ENCODE data around the gene GPR21.

The GPR21 gene

DNA sequence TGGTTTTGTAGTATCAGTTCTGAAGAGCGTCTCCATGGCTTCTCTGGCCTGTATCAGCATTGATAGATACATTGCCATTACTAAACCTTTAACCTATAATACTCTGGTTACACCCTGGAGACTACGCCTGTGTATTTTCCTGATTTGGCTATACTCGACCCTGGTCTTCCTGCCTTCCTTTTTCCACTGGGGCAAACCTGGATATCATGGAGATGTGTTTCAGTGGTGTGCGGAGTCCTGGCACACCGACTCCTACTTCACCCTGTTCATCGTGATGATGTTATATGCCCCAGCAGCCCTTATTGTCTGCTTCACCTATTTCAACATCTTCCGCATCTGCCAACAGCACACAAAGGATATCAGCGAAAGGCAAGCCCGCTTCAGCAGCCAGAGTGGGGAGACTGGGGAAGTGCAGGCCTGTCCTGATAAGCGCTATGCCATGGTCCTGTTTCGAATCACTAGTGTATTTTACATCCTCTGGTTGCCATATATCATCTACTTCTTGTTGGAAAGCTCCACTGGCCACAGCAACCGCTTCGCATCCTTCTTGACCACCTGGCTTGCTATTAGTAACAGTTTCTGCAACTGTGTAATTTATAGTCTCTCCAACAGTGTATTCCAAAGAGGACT is 1.5 kb downstream of the GPR21 start:
- no peak for DNase-seq

DNA sequence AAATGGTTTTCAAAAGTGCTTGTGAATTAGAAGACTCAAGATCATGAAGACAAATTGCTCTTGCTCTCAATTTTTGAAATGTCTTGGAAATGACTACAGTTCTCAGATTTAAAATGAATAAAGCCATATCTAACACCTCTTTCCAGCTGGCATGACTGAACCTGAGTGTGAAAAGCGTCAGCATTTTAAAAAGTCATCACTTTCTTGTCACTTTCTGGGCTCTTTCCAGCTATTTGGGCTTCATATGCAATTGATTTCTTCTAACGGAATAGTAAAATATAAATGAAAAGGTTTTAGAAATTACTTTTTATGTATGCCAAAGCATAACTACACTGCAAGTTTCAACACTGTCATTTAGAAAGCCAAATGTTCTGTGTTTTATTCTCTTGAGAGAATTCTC is 2.3 kb downstream of the GPR21 start:
- DNase-seq: no peak

DNA sequence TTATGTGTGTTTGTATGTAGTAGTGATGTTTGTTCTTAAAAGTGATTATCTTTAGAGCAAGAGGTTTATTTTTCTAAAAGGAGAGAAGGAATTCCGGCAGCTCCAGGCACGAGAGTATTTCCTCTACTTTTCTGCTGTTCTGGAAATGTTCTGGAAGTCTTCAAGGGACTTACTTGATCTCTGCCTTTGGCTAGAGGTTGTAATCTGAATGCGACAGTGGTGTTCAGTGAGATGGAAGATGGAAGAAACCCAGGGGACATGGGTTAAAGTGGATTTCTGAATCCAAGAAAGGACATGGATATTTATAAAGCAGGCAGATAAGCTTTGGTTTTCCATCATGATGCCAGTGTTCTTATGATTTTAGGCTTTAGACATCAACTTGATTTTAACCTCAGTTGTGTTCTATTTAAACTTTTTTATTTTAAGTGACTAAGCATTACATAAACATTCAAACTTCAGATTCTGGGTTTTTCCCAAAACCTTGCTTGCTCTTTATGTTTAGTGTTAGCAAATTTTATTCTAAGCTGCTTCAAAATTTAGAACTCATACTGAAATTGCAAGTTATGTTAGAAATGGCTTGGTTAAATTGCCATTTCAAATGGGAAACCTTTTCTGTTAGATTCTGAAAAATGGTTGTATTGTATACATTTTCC is 3.6 kb downstream of the GPR21 start:
- DNase-seq: no peak

DNA sequence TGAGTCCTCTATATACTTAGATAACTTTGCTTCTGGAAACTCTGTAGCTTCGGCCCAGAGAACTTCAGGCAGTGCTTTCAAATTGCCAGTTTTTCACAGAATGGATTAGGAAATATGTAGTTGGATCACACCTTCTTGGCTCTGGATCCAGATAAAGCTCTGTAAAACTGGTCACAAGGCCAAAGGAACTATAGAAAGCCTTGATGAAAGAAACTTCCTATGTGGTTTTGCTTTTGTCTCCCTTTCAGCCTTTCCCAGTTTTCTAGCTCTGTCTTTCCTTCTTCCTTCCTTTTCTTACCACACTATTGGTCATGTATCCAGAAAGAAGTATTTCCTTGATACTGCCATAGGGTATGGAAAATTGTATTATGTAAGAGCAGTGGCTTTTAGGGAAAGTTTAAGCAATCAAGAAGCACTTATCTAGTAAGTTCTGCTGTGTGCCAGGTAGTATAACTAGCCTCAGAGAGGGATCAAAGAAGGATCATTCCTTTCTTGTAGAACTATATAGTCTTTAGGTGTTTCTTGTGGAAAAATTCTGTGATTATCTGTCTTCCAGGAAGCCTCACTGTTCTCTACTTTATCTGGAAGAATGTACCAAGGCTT is 6.3 kb downstream of the GPR21 start:
- no peak for DNase-seq

DNA sequence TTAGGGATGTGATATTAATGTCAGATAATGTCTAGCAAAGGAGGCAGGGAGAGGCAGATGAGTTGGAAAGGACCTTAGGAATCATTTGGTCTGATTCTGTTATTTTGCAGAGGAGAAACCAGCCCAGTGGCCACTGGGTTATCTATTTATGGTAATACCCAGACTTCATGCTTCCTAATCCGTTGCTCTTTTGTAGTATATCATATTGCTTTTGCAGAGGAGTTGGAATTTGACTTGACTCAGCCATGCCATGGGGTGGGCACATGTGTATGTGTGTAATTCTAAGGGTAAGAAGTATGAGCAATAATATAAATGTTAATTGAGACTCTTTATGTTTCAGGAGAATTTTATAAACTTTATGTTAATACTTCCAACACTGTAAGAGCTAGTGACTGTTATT is 7.3 kb downstream of the GPR21 start:
- DNase-seq: no peak

DNA sequence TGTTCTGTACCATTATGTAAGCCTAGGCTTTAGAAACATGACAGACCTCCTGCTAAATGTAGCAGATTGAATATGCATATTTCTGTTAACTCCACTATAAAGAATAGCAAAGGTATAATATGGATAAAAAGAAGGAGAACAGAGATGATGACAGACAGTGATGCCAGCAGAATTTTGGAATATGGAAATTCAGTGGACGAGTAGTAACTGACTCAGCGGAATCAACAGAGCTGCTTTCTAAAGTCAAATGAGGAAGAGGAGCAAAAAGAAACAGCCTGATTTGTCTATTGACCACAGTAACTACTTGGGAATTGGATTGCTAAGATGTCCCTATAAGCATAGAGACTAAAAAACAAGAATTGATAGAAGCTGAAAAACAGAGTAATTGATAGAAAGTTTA is 8.0 kb downstream of the GPR21 start:
- DNase-seq: no peak

DNA sequence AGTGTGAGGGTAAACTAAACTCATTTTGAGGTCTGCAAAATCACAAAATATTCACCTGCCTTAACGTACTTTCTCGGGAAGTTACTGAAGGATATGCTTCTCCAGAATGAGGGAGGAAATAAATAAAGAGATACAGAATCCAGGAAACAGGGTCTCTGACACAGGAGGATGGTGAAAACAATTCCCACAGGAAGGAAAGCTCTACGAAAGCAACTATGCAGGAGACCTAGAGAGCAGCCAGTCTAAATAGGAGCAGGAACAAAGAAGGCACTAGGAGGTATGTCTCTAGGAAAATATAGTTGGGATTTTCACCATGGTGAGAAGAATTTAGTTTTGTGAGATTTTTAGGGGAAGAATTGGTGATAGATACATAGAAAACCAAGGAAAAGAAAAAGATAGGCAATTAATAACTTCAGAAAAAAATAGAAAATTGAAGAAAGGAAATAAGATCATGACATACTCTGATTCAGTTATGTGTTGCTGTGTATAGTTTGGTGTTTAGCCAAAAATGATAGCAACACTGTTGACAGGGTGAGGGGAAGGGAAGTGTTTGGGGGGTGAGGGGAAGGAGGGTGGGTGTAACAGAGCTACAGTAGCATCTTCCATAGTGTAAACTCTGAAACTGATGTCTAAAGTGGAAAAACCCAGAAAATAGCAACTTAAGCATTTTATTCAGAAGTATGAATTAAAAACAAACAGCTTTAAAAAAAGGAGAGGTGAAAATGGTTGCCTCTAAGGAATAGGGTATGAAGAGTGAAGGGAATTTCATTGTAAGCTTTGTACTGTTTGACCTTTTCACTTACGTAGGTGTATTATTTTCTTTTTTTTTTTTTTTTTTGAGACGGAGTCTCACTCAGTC is 9.8 kb downstream of the GPR21 start:
- no peak for DNase-seq

DNA sequence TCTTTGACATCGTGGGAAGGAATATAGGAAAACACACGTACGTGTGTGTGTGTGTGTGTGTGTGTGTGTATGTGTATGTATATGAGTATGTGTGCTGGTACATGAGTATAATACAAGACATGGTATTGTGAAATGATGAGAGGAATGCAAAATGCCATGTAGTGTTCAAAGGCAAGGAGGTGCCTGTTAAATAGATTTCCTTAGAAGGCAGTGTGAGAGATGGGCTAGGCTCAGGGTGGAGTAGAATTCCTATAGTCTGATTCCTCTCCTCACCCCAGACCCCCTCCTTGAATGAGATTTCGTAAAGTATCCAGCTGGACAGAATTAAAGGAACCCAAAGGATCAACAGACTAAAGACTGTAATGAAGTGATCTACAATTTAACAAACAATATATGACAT is 11.1 kb downstream of the GPR21 start:
- DNase-seq: no peak

DNA sequence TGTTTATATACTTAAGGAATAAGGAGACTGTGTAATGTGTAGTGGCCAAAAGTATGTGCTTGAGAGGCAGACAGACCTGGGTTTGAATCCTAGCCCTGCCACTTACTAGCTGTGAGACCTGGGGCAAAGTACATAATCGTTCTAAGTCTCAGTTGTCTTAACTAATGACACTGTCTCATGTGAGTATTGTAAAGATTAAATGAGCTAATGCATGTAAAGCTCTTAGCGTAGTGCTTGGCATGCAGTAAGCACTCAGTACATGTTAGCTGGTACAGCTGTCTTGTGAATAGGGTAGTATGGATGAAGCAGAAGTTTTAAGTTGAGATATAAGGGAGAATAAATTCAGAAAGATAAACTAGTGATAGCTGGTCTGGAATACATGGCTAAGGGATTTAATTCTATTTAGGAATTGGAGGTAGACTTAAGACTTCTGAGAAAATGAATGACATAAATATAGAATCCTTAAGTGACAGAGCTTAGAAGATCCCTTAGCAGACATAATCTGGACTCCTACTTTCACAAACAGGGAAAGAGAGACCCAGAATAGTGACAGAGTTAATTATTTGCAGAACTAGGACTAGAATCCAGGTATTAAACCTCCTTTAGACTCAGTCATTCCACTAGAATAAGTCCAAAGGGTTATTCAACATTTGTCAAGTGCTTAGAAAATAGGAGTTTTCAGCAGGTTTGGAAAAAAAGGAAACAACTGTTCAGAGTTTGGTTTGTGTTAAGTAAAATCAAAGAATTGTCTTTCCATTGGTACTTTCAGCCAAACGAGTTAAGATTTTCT is 13.1 kb downstream of the GPR21 start:
- no peak for DNase-seq

DNA sequence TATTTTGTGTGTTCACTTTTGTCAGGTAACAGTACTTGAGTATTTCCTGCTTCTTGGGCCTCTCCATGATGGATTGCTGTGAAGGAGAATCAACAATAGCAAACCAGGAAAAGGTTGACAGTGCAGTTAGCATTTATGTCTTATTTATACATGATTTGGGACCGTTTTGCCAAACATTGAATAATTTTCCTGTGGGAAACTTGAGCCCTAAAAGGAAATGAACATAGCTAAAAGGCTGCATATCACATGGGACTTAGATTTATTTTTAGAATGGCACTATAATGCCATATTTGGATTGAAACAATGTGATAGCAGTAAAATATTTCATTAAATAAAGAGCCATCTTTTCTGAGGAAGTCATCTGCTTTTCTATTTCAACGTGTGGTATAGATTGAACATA is 15.3 kb downstream of the GPR21 start:
- DNase-seq: no peak

DNA sequence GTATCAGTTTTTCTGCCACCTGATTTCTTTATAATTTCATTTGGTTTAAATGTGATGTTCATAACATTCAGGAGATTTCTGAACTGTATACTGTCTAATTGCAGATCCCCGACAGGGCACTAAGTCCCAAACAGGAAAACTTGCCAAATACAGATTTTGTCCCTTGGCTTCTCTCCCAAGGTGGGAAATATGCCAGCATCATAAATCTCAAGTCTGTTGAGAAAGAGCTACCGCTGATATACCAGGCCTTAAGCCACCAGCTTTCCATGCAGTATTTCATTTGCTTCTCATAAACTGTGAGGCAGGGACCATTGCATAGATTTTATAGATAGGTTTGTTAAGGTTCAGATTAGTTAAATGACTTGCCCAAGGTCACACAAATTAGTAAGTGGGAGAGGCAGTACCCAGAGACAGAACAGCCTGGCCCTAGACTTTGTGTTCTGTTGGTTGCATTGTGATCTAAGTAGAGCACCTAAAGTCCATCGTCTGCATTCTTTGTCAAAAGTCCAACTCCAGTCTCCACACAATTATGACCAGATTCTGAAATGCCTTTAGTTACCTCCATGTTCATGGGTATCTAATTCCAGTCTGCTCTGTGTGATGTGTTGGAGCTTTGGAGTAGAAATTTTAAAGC is 16.2 kb downstream of the GPR21 start:
- no peak for DNase-seq

DNA sequence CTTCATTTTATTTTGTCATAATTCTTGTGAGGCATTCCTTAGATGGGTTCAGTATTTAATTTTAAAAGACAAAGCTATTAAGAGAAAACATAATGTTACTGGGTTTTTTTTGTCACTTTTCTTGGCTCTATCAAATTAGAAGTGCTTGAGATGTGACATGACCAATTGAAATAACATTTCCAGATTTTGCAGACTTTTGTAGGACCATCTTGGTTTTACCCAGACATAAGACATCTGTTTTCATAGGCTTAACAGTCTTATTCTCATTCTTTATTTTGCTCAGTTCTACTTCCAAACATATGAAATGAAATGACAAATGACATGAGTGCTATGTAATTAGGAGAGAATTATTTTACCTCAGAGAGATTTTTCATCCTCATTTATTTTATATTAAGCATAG is 19.6 kb downstream of the GPR21 start:
- no peak for DNase-seq

DNA sequence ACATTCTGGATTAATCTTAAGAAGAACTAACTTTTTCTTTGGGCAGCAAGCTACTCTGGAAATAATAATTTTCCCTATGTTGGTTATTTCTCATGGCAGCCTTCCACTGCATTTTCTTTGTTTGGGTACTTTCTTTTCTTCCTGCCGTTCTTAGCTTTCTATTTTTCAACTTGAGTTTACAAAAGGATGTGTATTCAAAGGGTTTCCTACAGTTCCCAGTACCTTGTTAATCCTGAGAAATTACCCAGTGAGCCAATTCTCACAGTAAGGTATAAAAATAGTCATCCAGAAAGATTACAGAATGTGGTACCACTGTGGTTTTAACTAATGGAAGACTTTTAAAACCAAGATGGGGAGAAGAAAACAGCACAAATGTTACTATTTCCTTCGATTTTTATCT is 20.2 kb downstream of the GPR21 start:
- DNase-seq: no peak

DNA sequence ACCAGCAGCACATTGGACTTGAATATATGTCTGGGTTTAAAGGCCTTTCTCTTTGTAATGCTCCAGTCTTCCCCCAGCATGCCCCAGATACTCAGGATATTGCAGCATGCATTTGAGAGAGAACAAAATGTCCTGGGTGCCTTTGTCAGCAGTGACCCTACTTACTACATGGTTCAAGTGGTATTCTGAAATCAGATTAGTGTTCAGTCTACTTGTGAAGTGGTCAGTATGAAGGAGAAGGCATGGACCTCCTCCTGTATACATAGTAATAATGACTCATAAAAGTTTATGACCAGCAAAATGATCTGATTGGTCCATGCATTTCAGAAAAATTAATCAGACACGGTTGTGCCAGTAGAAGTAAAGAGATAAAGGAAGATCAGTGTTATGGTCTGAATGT is 25.4 kb downstream of the GPR21 start:
- DNase-seq: no peak

DNA sequence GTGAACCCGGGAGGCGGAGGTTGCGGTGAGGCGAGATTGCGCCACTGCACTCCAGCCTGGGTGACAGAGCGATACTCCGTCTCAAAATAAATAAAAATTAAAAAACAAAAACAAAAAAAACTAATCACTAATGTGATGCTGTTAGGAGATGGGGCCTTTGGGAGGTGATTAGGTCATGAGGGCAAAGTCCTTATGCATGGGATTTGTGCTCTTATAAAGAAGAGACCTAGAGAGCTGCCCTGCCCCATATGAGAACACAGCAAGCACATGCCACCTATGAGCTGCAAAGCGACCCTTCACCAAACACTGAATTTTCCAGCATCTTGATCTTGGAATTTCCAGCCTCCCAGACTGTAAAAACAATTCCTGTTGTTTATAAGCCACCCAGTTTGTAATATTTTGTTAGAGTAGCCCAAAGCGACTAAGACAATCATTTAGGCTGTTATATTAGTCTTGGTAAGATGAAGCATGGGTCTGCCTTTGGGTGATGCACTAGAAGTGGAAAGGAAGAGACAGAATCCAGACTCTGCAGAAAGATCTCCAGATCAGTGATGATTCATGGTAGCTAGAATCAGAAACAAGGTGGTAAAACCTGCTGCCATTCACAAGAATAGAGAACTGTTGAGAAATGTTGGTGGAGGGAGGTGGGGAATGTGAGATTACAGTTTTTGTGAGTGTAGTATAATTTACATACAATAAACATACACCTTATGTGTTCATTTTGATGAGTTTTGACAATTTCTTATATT is 26.2 kb downstream of the GPR21 start:
- DNase-seq: no peak

DNA sequence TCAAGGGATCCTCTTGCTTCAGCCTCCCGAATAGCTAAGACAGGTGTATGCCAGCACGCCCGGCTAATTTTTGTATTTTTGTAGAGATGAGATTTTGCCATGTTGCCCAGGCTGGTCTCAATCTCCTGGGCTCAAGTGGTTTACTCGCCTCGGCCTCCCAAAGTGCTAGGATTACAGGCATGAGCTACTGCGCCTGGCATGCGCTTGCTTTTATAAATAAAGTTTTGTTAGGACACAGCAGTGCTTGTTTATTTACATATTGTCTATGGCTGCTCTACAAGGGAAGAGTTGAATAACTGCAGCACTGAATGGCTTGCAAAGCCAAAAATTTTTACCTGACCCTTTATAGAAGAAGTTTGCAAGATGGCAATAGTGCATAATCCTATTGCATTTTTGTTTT is 27.7 kb downstream of the GPR21 start:
- DNase-seq: no peak

DNA sequence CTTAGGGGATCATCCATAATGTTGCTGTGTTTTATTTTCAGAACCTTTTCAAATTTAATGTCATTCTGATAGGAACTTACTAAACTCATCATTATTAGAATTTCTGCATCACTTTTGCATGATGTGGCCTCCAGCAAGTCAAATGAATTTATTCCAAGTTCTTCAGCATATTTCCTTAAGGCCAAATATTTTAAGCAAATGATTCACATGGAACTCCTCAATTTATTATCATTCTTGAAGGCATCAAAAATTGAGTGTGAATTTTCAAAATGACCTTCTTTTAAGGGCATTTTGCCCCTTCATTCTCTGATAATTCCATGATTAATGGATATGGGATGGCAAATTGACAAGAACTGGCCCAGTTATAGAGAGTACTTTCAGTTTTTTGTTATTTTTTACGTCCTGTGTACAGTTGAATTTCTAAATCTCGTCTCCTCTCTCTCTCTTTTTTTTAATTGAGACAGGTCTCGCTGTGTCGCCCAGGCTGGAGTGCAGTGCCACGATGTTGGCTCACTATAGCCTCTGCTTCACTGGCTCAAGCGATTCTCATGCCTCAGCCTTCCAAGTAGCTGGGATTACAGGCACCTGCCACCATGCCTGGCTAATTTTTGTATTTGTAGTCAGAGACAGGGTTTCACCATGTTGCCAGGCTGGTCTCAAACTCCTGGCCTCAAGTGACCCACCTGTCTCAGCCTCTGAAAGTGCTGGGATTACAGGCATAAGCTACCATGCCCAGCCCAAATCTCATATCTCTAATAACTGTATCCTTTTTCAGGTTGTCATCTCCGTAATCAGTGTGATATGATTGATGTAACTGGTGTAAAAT is 29.1 kb downstream of the GPR21 start:
- no peak for DNase-seq

DNA sequence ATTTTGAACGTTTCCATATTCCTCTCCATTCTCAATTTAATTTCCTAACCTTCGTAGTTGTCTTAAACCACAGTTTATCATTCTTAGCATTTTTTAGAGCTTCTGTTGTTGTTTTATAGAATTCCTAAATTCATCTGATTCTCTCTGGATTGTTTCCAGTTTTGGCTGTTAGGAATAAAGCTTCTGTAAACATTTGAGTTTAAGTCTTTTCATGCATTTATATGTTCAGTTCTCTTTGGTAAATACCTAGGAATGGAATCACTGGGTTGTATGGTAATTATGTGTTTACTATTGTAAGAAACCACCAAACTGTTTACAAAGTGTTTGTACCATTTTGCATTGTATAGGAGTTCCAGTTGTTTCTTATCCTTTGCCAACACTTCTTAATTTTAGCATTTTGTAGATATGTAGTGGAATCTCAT is 29.7 kb downstream of the GPR21 start:
- DNase-seq: no peak

DNA sequence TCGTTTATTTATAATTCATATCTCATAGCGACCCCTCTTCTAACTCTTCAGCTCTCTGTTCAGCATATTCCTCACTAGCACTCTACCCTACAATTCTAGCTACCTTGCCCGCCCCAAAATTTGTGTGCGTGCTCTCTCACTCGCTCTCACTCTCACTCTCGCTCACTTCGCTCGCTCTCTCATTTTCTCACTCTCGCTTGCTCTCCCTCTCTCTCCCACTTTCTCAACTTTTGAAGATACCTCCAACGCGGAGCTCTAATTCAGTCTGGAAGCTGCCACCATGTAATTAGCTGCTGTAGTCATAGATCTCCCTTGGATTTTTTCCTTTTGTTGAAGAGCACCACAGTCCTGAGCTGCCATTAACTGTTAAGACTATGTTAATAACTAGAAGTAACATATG is 30.4 kb downstream of the GPR21 start:
- DNase-seq: no peak

DNA sequence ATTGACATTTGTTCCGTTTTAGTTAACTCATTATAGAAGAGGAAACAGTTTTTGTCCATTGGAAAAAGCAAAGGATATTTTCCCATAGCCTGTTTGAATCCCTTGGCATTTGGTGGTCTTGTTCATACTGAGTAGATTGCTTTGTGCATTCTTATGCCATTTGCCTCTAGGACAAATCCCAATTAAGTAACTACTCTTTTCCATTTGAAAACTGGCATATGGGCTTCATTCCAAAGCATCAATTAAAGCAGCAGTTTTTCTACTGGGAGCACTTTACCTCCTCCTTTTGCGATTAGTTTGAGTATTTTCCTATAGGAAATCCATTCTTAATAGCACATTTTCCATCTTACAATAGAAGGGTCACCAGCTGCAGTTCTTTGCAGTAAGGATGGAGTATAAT is 31.2 kb downstream of the GPR21 start:
- DNase-seq: no peak

DNA sequence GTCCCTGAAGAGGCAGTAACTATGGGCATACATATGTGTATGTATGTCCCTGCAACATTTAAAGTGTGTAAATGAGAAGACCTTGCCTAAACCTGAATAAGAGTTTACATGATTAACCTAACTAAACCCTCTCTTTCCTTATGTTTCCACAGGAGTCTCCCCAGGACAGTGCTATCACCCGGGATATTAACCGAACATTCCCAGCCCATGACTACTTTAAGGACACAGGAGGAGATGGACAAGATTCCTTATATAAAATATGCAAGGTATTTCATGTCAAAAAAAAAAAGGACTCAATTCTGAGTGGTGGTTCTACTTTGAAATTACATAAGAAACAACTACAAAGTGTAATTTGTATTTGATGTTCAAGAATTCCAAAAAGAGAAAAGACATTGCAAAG is 31.7 kb downstream of the GPR21 start:
- DNase-seq: no peak
